Neural progenitor cell (in vitro differentiated cells): ENCODE measurements around the gene ZNF638. TPM values are rescaled to one million over a fixed set of nuclear protein-coding genes. Genes with fewer than 3 reads are reported as not detected.

Experiments
- DNase-seq: peaks from one replicate; pipeline ENCODE4 v3.0.0-alpha.2; 2016; ENCODE audit warnings: low spot score
- H2AFZ ChIP-seq: fragments of 200-600 bp; sonication (generic); replicated peaks from 2 replicates; pipeline ENCODE4 v1.6.1; 2016; ENCODE audit warnings: antibody characterized with exemption
- H3F3A ChIP-seq: fragments of 200-600 bp; sonication (generic); 2 replicates; pipeline ENCODE4 v1.6.1; 2016; ENCODE audit warnings: antibody characterized with exemption, low read depth
- H3K27ac ChIP-seq: fragments of 200-600 bp; sonication (generic); 2 replicates; pipeline ENCODE4 v1.5.1; 2016; ENCODE audit warnings: mild to moderate bottlenecking
- H3K27me3 ChIP-seq: fragments of 200-600 bp; sonication (generic); 2 replicates; pipeline ENCODE4 v1.6.1; 2016; ENCODE audit warnings: mild to moderate bottlenecking, moderate library complexity
- H3K36me3 ChIP-seq: fragments of 200-600 bp; sonication (generic); 2 replicates; pipeline ENCODE4 v1.5.1; 2016
- H3K4me1 ChIP-seq: fragments of 200-600 bp; sonication (generic); 2 replicates; pipeline ENCODE4 v1.6.1; 2016; ENCODE audit warnings: mixed run types
- H3K4me2 ChIP-seq: fragments of 200-600 bp; sonication (generic); 2 replicates; pipeline ENCODE4 v1.6.1; 2016
- H3K4me3 ChIP-seq: fragments of 200-600 bp; sonication (generic); 2 replicates; pipeline ENCODE4 v1.5.1; 2016
- H3K79me2 ChIP-seq: fragments of 200-600 bp; sonication (generic); 2 replicates; pipeline ENCODE4 v1.6.1; 2016; ENCODE audit warnings: low read depth
- H3K9ac ChIP-seq: fragments of 200-600 bp; sonication (generic); 2 replicates; pipeline ENCODE4 v1.6.1; 2016
- H3K9me3 ChIP-seq: fragments of 200-600 bp; sonication (generic); 2 replicates; pipeline ENCODE4 v1.5.1; 2016; ENCODE audit warnings: low read depth
- H4K20me1 ChIP-seq: fragments of 200-600 bp; sonication (generic); 2 replicates; pipeline ENCODE4 v1.6.1; 2016; ENCODE audit warnings: low read depth
- H3K27ac Mint-ChIP-seq: 3 replicates; pipeline ENCODE4 v1.8.0; 2021; ENCODE audit warnings: mixed read lengths
- H3K27me3 Mint-ChIP-seq: 2 replicates; pipeline ENCODE4 v1.8.0; 2022; ENCODE audit warnings: low read depth, mild to moderate bottlenecking, inconsistent platforms, moderate library complexity, mixed read lengths; ENCODE audit not compliant: insufficient read depth
- H3K36me3 Mint-ChIP-seq: 3 replicates; pipeline ENCODE4 v1.8.0; 2021; ENCODE audit warnings: mixed read lengths
- H3K4me1 Mint-ChIP-seq: 3 replicates; pipeline ENCODE4 v1.8.0; 2021; ENCODE audit warnings: mixed read lengths
- H3K4me3 Mint-ChIP-seq: 3 replicates; pipeline ENCODE4 v1.8.0; 2021; ENCODE audit warnings: mild to moderate bottlenecking, moderate library complexity, mixed read lengths
- H3K9me3 Mint-ChIP-seq: 3 replicates; pipeline ENCODE4 v1.8.0; 2020; ENCODE audit warnings: mixed read lengths
- EZH2 ChIP-seq: fragments of 200-600 bp; sonication (generic); IDR thresholded peaks from 2 replicates; pipeline ENCODE4 v1.6.1; 2017; ENCODE audit warnings: antibody characterized with exemption, mild to moderate bottlenecking, moderate library complexity
- EZH2phosphoT487 ChIP-seq: fragments of 200-600 bp; sonication (generic); IDR thresholded peaks from 2 replicates; pipeline ENCODE4 v1.6.1; 2017; ENCODE audit warnings: antibody characterized with exemption
- total RNA-seq: library from RNA; depleted of rRNA; stranded (reverse); fragments of >200 nt; gene quantifications from 2 replicates; pipeline ENCODE4 v1.2.3, GENCODE V29; 2015; ENCODE audit warnings: low replicate concordance
- TF ChIP-seq, protein P1 (sequence below): fragments of 200-600 bp; sonication (generic); IDR thresholded peaks from 2 replicates; pipeline ENCODE4 v1.5.1; 2017; ENCODE audit warnings: antibody characterized with exemption, mild to moderate bottlenecking

The ZNF638 gene
- total RNA-seq, 1 donor from 2014 or later: 362 TPM

- H3K27me3 Mint-ChIP-seq: no peaks in the 10 kb centered on the region
- H3K4me1 Mint-ChIP-seq: no peaks in the 10 kb centered on the region
- Histone ChIP-seq H4K20me1 (peaks cover 100% of the 10 kb centered on the region), H3K9ac (no peak overlapping the region), H3K9me3 (no peaks in the 10 kb centered on the region), H2AFZ (no peak overlapping the region), H3K36me3 (peaks cover 19% of the 10 kb centered on the region), H3K4me2 (no peak overlapping the region), H3K79me2 (peaks cover 100% of the 10 kb centered on the region), H3K4me3 (no peak overlapping the region), H3F3A (no peaks in the 10 kb centered on the region), H3K27me3 (no peaks in the 10 kb centered on the region), H3K27ac (no peak overlapping the region), H3K4me1 (no peaks in the 10 kb centered on the region)
- no peaks in the 10 kb centered on the region for H3K9me3 Mint-ChIP-seq
- peaks cover 48% of the 10 kb centered on the region for H3K36me3 Mint-ChIP-seq
- TF ChIP-seq, protein P1, sequence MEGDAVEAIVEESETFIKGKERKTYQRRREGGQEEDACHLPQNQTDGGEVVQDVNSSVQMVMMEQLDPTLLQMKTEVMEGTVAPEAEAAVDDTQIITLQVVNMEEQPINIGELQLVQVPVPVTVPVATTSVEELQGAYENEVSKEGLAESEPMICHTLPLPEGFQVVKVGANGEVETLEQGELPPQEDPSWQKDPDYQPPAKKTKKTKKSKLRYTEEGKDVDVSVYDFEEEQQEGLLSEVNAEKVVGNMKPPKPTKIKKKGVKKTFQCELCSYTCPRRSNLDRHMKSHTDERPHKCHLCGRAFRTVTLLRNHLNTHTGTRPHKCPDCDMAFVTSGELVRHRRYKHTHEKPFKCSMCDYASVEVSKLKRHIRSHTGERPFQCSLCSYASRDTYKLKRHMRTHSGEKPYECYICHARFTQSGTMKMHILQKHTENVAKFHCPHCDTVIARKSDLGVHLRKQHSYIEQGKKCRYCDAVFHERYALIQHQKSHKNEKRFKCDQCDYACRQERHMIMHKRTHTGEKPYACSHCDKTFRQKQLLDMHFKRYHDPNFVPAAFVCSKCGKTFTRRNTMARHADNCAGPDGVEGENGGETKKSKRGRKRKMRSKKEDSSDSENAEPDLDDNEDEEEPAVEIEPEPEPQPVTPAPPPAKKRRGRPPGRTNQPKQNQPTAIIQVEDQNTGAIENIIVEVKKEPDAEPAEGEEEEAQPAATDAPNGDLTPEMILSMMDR: no peak
- TF ChIP-seq EZH2phosphoT487: no peak
- TF ChIP-seq EZH2: no peak
- no peak overlapping the region for H3K27ac Mint-ChIP-seq
- peak; percentile 59 for DNase-seq
- no peak overlapping the region for H3K4me3 Mint-ChIP-seq
These were observed 16.7 kb downstream of the ZNF638 start for GRCh38 chr2:71348302-71348701.

DNA sequence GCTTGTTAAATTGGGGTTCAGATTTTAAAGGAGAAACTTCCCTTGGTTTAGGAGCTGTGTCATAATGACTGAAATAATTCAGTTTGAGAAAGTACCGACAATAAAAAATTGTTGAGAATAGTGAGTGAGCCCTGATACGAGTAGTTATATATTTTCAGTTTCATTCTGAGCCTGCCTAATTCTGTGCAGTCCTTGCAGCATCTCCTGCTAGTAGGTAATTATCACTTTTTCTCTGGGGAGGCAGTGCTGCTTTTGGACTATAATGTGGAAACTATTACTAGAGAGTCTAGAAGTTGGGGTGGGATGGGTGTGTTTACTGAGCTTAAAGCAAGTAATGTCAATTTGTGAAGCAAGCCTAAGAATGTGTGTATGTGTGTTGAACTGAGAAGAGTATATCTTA lies 21.7 kb downstream of the ZNF638 start:
- H3F3A ChIP-seq: no peaks in the 10 kb centered on the region
- H2AFZ ChIP-seq: no peak overlapping the region
- Mint-ChIP-seq H3K27me3 (no peaks in the 10 kb centered on the region), H3K36me3 (peaks cover 49% of the 10 kb centered on the region), H3K27ac (no peak overlapping the region), H3K4me3 (no peak overlapping the region), H3K4me1 (no peaks in the 10 kb centered on the region), H3K9me3 (no peaks in the 10 kb centered on the region)
- peaks cover 100% of the 10 kb centered on the region for H3K79me2 ChIP-seq
- H3K4me2 ChIP-seq: no peak overlapping the region
- H3K9ac ChIP-seq: no peak overlapping the region
- peaks cover 26% of the 10 kb centered on the region for H3K36me3 ChIP-seq
- no peaks in the 10 kb centered on the region for H3K4me1 ChIP-seq
- no peaks in the 10 kb centered on the region for H3K27me3 ChIP-seq
- H3K4me3 ChIP-seq: no peak overlapping the region
- H4K20me1 ChIP-seq: peaks cover 99% of the 10 kb centered on the region
- no peak for DNase-seq
- no peaks in the 10 kb centered on the region for H3K9me3 ChIP-seq
- H3K27ac ChIP-seq: no peak overlapping the region
- TF ChIP-seq EZH2phosphoT487 (no peak), EZH2 (no peak)
- TF ChIP-seq, protein P1: no peak

DNA sequence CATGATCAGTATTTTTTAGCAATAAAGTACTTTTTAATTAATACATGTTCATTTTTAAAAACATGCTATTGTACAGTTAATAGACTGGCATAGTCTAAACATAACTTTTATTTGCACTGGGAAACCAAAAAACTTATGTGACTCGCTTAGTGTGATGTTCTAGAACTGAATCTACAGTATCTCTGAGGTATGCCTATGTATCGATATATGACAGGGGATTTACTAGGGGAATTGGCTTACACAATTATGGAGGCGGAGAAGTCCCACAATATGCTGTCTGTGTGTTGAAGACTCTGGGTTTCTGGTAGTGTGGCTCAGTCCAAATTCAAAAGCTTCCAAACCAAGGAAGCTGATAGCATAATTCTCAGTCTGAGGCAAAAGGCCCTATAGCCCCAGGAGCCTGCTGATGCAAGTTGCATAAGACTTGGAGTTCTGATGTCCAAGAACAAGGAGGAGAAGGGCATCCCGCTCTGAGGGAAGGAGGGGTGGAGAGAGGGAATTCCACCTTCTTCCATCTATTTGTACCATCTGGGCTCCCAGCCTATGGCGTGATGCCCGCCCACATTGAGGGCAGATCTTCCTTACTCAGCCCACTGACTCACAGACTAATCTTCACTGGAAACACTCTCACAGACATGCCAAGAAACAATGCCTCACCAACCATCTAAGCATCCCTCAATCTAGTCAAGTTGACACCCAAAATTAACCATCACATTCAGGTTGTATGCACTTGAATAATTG lies 27.5 kb downstream of the ZNF638 start:
- Histone ChIP-seq H3K27ac (no peak overlapping the region), H3K79me2 (peaks cover 100% of the 10 kb centered on the region), H3K36me3 (peaks cover 29% of the 10 kb centered on the region), H3K9ac (no peak overlapping the region), H3K4me1 (no peaks in the 10 kb centered on the region), H4K20me1 (peaks cover 91% of the 10 kb centered on the region), H3K4me2 (no peak overlapping the region), H3K9me3 (no peaks in the 10 kb centered on the region), H3F3A (no peaks in the 10 kb centered on the region), H3K4me3 (no peak overlapping the region), H2AFZ (no peak overlapping the region), H3K27me3 (no peaks in the 10 kb centered on the region)
- peaks cover 2% of the 10 kb centered on the region for H3K27me3 Mint-ChIP-seq
- no peak for TF ChIP-seq EZH2phosphoT487
- no peak for TF ChIP-seq EZH2
- TF ChIP-seq, protein P1: no peak
- H3K4me3 Mint-ChIP-seq: no peak overlapping the region
- no peaks in the 10 kb centered on the region for H3K4me1 Mint-ChIP-seq
- H3K27ac Mint-ChIP-seq: no peak overlapping the region
- no peak for DNase-seq
- H3K9me3 Mint-ChIP-seq: no peaks in the 10 kb centered on the region
- peaks cover 45% of the 10 kb centered on the region for H3K36me3 Mint-ChIP-seq
